Fibroblast of mammary gland (primary cell): Measurements from ENCODE around the gene ZCCHC12.

Source experiments
- DNase-seq: peaks from one replicate; pipeline ENCODE4 v3.0.0-alpha.2; 2010; ENCODE audit warnings: low read depth
- H3K4me3 ChIP-seq: 2 replicates; pipeline ENCODE4 v1.5.1; 2011; ENCODE audit warnings: low read depth, mild to moderate bottlenecking, low read length, moderate library complexity; ENCODE audit not compliant: control insufficient read depth
- TF ChIP-seq, protein P1 (sequence below): conservative IDR thresholded peaks from 2 replicates; pipeline ENCODE4 v1.5.1; 2011; ENCODE audit warnings: low read depth, low read length, inconsistent platforms; ENCODE audit not compliant: control insufficient read depth, insufficient read depth

The ZCCHC12 gene

DNA sequence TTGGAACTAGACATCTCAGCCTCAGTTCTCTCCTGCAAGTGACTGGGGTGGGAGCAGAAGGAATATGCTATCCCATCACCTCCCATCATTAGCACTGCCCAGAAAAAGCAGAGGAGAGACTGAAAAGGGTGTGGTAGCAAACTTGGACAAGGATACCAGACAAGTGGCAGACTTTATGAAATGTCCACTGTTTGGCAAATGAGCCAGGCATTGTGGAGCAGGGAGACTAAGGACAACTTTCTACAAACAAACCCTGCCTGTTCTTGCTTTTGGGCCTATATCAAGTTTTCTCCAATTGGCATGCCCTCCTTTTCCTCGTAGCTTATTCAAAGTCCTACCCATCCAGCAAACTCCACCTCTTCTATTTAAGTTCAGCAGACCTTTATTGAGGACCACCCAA is 41.6 kb downstream of the ZCCHC12 start:
- DNase-seq = no peak
- TF ChIP-seq, protein P1, sequence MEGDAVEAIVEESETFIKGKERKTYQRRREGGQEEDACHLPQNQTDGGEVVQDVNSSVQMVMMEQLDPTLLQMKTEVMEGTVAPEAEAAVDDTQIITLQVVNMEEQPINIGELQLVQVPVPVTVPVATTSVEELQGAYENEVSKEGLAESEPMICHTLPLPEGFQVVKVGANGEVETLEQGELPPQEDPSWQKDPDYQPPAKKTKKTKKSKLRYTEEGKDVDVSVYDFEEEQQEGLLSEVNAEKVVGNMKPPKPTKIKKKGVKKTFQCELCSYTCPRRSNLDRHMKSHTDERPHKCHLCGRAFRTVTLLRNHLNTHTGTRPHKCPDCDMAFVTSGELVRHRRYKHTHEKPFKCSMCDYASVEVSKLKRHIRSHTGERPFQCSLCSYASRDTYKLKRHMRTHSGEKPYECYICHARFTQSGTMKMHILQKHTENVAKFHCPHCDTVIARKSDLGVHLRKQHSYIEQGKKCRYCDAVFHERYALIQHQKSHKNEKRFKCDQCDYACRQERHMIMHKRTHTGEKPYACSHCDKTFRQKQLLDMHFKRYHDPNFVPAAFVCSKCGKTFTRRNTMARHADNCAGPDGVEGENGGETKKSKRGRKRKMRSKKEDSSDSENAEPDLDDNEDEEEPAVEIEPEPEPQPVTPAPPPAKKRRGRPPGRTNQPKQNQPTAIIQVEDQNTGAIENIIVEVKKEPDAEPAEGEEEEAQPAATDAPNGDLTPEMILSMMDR = no peak
- no peak overlapping the region for H3K4me3 ChIP-seq

- TF ChIP-seq, protein P1 = no peak
- H3K4me3 ChIP-seq = no peak overlapping the region
- DNase-seq = no peak
Observed at GRCh38 chrX:118867251-118867650, 43.6 kb downstream of the ZCCHC12 start.

GRCh38 chrX:118872102-118872566 is 48.5 kb downstream of the ZCCHC12 start:
- DNase-seq = peak; percentile 4
- no peak overlapping the region for H3K4me3 ChIP-seq
- TF ChIP-seq, protein P1 = no peak
